WTC11 (cell line): ENCODE measurements around the gene CFAP299. TPM values are rescaled to one million over a fixed set of nuclear protein-coding genes. Genes with fewer than 3 reads are reported as not detected.

Experiments used
- ATAC-seq: fragments of 200-7000 bp; cut with Tn5 transposase; 2 replicates; pipeline ENCODE4 v1.10.0; 2021; ENCODE audit warnings: mild to moderate bottlenecking, moderate library complexity
- CTCF ChIA-PET: fragments of 300-600 bp; sonication (Branson Sonifier 250); formaldehyde crosslinking; loops from one replicate; lab custom pipeline; 2021; ENCODE audit warnings: antibody characterized with exemption; lab: Charles Lee
- POLR2A ChIA-PET: fragments of 350-600 bp; sonication (Branson Sonifier 250); formaldehyde crosslinking; loops from one replicate; lab custom pipeline; 2021; ENCODE audit warnings: antibody characterized with exemption; lab: Charles Lee
- DNase-seq: peaks from one replicate; pipeline ENCODE4 v3.0.0; 2021; ENCODE audit warnings: low spot score
- H3K27ac Mint-ChIP-seq: 2 replicates; pipeline ENCODE4 v1.8.0; 2021; ENCODE audit warnings: mixed read lengths
- H3K27me3 Mint-ChIP-seq: 2 replicates; pipeline ENCODE4 v1.8.0; 2021; ENCODE audit warnings: low read depth, mild to moderate bottlenecking, moderate library complexity, mixed read lengths
- H3K36me3 Mint-ChIP-seq: 2 replicates; pipeline ENCODE4 v1.8.0; 2021; ENCODE audit warnings: mixed read lengths
- H3K4me1 Mint-ChIP-seq: 2 replicates; pipeline ENCODE4 v1.8.0; 2022; ENCODE audit warnings: mixed read lengths
- H3K4me3 Mint-ChIP-seq: 2 replicates; pipeline ENCODE4 v1.8.0; 2021; ENCODE audit warnings: mild to moderate bottlenecking, moderate library complexity, mixed read lengths
- H3K9me3 Mint-ChIP-seq: 2 replicates; pipeline ENCODE4 v1.8.0; 2021; ENCODE audit warnings: mixed read lengths
- ATF2 ChIP-seq: sonication (generic); formaldehyde crosslinking; IDR thresholded peaks from 2 replicates; pipeline ENCODE4 v1.8.1; 2022; ENCODE audit warnings: low read depth, missing genetic modification reagents, borderline replicate concordance
- CDX4 ChIP-seq: fragments of 250-450 bp; sonication (Bioruptor Pico); IDR thresholded peaks from 2 replicates; pipeline ENCODE4 v1.9.0; 2021; ENCODE audit warnings: moderate library complexity, mild to moderate bottlenecking, inconsistent platforms, borderline replicate concordance
- ERG ChIP-seq: fragments of 250-450 bp; sonication (Bioruptor Pico); IDR thresholded peaks from 2 replicates; pipeline ENCODE4 v1.8.0; 2021; ENCODE audit warnings: mild to moderate bottlenecking
- FOXP1 ChIP-seq: sonication (generic); formaldehyde crosslinking; IDR thresholded peaks from 2 replicates; pipeline ENCODE4 v1.8.0; 2022; ENCODE audit warnings: missing genetic modification reagents, mild to moderate bottlenecking, moderate library complexity, borderline replicate concordance
- JUN ChIP-seq: sonication (generic); formaldehyde crosslinking; IDR thresholded peaks from 2 replicates; pipeline ENCODE4 v1.8.0; 2023; ENCODE audit warnings: mild to moderate bottlenecking, missing genetic modification reagents
- MYBL2 ChIP-seq: sonication (generic); formaldehyde crosslinking; IDR thresholded peaks from 2 replicates; pipeline ENCODE4 v1.8.1; 2023; ENCODE audit warnings: mild to moderate bottlenecking, moderate library complexity, missing genetic modification reagents
- PRDM15 ChIP-seq: sonication (generic); formaldehyde crosslinking; IDR thresholded peaks from 2 replicates; pipeline ENCODE4 v1.8.0; 2022; ENCODE audit warnings: missing genetic modification reagents
- RELA ChIP-seq: sonication (generic); formaldehyde crosslinking; IDR thresholded peaks from 2 replicates; pipeline ENCODE4 v1.8.1; 2022; ENCODE audit warnings: missing genetic modification reagents, mild to moderate bottlenecking, borderline replicate concordance
- STAT6 ChIP-seq: sonication (generic); formaldehyde crosslinking; conservative IDR thresholded peaks from 2 replicates; pipeline ENCODE4 v1.8.1; 2023; ENCODE audit warnings: mild to moderate bottlenecking, low read depth, missing genetic modification reagents, moderate library complexity
- ZNF219 ChIP-seq: sonication (generic); formaldehyde crosslinking; IDR thresholded peaks from 2 replicates; pipeline ENCODE4 v1.8.0; 2023; ENCODE audit warnings: missing genetic modification reagents, mild to moderate bottlenecking, borderline replicate concordance
- ZNF281 ChIP-seq: sonication (generic); formaldehyde crosslinking; IDR thresholded peaks from 2 replicates; pipeline ENCODE4 v1.8.0; 2023; ENCODE audit warnings: mild to moderate bottlenecking, missing genetic modification reagents
- ZNF512 ChIP-seq: sonication (generic); formaldehyde crosslinking; IDR thresholded peaks from 2 replicates; pipeline ENCODE4 v1.8.1; 2022; ENCODE audit warnings: missing genetic modification reagents, borderline replicate concordance
- ZNF532 ChIP-seq: fragments of 250-450 bp; sonication (Bioruptor Pico); IDR thresholded peaks from 2 replicates; pipeline ENCODE4 v1.9.0; 2021; ENCODE audit warnings: mild to moderate bottlenecking, borderline replicate concordance
- total RNA-seq: library from RNA; stranded (reverse); gene quantifications from 3 replicates; pipeline ENCODE4 v1.2.3, GENCODE V29; 2021

Gene CFAP299
- total RNA-seq, 1 experiment from 2014 or later: not detected

GRCh38 chr4:80335226-80335553 lies 340 bp upstream of the CFAP299 start:
- Mint-ChIP-seq H3K36me3 (no peaks in the 10 kb centered on the region), H3K4me1 (peaks cover 8% of the 10 kb centered on the region), H3K9me3 (no peaks in the 10 kb centered on the region), H3K27ac (no peak overlapping the region), H3K4me3 (peak overlapping the region; percentile 80), H3K27me3 (peaks cover 29% of the 10 kb centered on the region)
- no peak for ATAC-seq
- ChIA-PET POLR2A (no interaction called here), CTCF (interaction anchor here (0.6 to 2.9 kb wide), 17 partner anchors 9 to 1378 kb away, joined by 3 to 19 read pairs (median 5); partner anchors contain the start of gene FGF5)
- TF ChIP-seq STAT6 (CRISPR knock-in tag) (no peak), ZNF219 (no peak), JUN (no peak), ZNF281 (no peak), ZNF512 (no peak), FOXP1 (CRISPR knock-in tag) (no peak), ATF2 (no peak), RELA (no peak), CDX4 (CRISPR knock-in tag) (no peak), ZNF532 (no peak)
- no peak for DNase-seq

- Mint-ChIP-seq H3K4me3 (peak overlapping the region; percentile 80), H3K4me1 (peaks cover 8% of the 10 kb centered on the region), H3K27ac (no peak overlapping the region), H3K27me3 (peaks cover 29% of the 10 kb centered on the region), H3K9me3 (peaks cover under 1% of the 10 kb centered on the region), H3K36me3 (no peaks in the 10 kb centered on the region)
- ChIA-PET POLR2A (interaction anchor here (1.2 kb wide), 1 partner anchor 23 kb away, joined by 3 read pairs; no protein-coding TSS in a partner anchor), CTCF (interaction anchor here (0.7 to 2.9 kb wide), 17 partner anchors 11 to 1385 kb away, joined by 3 to 19 read pairs (median 3); partner anchors contain the start of gene FGF5)
- ATAC-seq: peak; percentile 75
- DNase-seq: peak; percentile 45
- no peak for TF ChIP-seq ERG (CRISPR knock-in tag)
- no peak for TF ChIP-seq MYBL2 (CRISPR knock-in tag)
- no peak for TF ChIP-seq CDX4 (CRISPR knock-in tag)
- no peak for TF ChIP-seq PRDM15
Observed at GRCh38 chr4:80336582-80336981, 1.1 kb downstream of the CFAP299 start.
